Measurements from ENCODE around the gene PRH1. TPM values are rescaled to one million over a fixed set of nuclear protein-coding genes. Genes with fewer than 3 reads are reported as not detected.

Gene PRH1
- total and polyA plus RNA-seq, 8 donors = 1.5 to 77.6 (median 16.9) TPM

DNA sequence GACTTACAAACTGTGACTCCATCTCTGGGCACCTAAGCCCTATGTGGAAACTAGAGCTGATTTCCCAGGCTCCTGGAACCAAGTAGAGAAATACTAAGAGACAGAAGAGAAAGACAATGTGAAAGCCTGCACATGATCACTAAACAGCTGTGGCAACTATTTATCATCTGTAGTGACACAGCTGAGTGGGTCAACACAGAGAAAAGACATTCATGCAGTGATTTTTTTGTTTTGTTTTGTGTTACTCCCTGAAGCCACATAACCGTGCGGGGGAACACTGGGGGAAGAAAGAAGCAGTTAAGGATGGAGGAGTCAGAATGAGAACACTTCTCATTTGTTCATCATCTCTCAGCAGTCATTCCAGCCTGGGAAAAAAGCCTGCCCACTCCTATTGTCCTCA lies 36.3 kb downstream of the PRH1 start:
- H3K4me1 ChIP-seq = no peaks in the 10 kb centered on the region
- no peak overlapping the region for H3K27ac ChIP-seq
- intact Hi-C loops (cut with DNase I; ENCODE audit: low total_unique reads) = no loop called here
- 25 to 52% (median 38%) methylated on average over 2 of the region's 2 CpGs for WGBS, 5 donors
- H3K27me3 ChIP-seq = no peaks in the 10 kb centered on the region
- TF ChIP-seq, protein P1, sequence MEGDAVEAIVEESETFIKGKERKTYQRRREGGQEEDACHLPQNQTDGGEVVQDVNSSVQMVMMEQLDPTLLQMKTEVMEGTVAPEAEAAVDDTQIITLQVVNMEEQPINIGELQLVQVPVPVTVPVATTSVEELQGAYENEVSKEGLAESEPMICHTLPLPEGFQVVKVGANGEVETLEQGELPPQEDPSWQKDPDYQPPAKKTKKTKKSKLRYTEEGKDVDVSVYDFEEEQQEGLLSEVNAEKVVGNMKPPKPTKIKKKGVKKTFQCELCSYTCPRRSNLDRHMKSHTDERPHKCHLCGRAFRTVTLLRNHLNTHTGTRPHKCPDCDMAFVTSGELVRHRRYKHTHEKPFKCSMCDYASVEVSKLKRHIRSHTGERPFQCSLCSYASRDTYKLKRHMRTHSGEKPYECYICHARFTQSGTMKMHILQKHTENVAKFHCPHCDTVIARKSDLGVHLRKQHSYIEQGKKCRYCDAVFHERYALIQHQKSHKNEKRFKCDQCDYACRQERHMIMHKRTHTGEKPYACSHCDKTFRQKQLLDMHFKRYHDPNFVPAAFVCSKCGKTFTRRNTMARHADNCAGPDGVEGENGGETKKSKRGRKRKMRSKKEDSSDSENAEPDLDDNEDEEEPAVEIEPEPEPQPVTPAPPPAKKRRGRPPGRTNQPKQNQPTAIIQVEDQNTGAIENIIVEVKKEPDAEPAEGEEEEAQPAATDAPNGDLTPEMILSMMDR (IDR thresholded peaks at IDR 0.05) = no peak
- no peak for DNase-seq
- no peaks in the 10 kb centered on the region for H3K9me3 ChIP-seq
- no peak overlapping the region for H3K4me3 ChIP-seq
- H3K36me3 ChIP-seq = peaks cover 0 to 16% (median 14%) of the 10 kb centered on the region in 4 donors

- intact Hi-C loops (cut with DNase I; ENCODE audit: low total_unique reads) = no loop called here
- no peak overlapping the region for H3K27ac ChIP-seq
- WGBS, 5 donors = 92 to 100% (median 97%) methylated on average over 2 of the region's 2 CpGs
- no peaks in the 10 kb centered on the region for H3K27me3 ChIP-seq
- H3K4me1 ChIP-seq = no peaks in the 10 kb centered on the region
- no peaks in the 10 kb centered on the region for H3K9me3 ChIP-seq
- DNase-seq = no peak
- TF ChIP-seq EP300 (IDR thresholded peaks at IDR 0.05) (no peak), POLR2AphosphoS5 (IDR thresholded peaks at IDR 0.05) (no peak), POLR2A (IDR thresholded peaks at IDR 0.05) (no peak)
- TF ChIP-seq, protein P1 (IDR thresholded peaks at IDR 0.05) = no peak
- H3K4me3 ChIP-seq = no peak overlapping the region
- H3K36me3 ChIP-seq = peaks cover 0 to 23% (median 14%) of the 10 kb centered on the region in 4 donors
Measured at GRCh38 chr12:10842862-10843261, 41.2 kb downstream of the PRH1 start.

DNA sequence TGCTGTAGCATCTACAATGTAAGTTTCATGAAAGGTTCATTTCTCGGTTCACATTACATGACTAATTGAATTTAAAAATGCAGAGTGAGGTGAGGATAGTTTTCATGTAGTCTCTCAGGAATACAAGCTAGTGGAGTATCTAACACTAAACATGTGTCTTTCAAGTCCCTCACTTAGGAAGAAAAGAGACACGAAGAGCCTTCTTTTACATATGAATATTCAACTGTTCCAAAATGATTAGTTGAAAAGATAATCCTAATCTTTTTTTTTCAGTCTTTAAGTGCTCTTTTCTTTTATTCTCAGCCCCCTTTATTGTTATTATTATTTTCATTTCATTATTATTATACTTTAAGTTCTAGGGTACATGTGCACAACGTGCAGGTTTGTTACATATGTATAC lies 45.6 kb downstream of the PRH1 start:
- no peaks in the 10 kb centered on the region for H3K27me3 ChIP-seq
- TF ChIP-seq, protein P1 (IDR thresholded peaks at IDR 0.05) = no peak
- TF ChIP-seq POLR2A (IDR thresholded peaks at IDR 0.05) (no peak), POLR2AphosphoS5 (IDR thresholded peaks at IDR 0.05) (no peak), EP300 (IDR thresholded peaks at IDR 0.05) (no peak)
- no peak for DNase-seq
- no peaks in the 10 kb centered on the region for H3K4me1 ChIP-seq
- intact Hi-C loops (cut with DNase I; ENCODE audit: low total_unique reads) = no loop called here
- peaks cover 0 to 7% (median 3%) of the 10 kb centered on the region in 4 donors for H3K9me3 ChIP-seq
- WGBS, 5 donors = 85 to 92% (median 88%) methylated on average over 3 of the region's 3 CpGs
- no peak overlapping the region for H3K27ac ChIP-seq
- H3K4me3 ChIP-seq = no peak overlapping the region
- H3K36me3 ChIP-seq = peaks cover 0 to 19% (median 3%) of the 10 kb centered on the region in 4 donors

Small RNAs within 50 kb of the gene (small RNA-seq; reads per million reads assigned to genes)
- 0 to 0.15 (median 0) reads per million in 4 donors for gene PRR4

Other genes starting within 250 kb of the PRH1 start
- gene STYK1, start 210.2 kb downstream of the PRH1 start, total RNA-seq = 10 to 100 TPM in 3 of 5 donors, 1 to 10 TPM in 2; 2.3 to 23.7 (median 12.0) TPM
- gene STYK1, start 210.2 kb downstream of the PRH1 start, polyA plus RNA-seq = 1 to 10 TPM; 2.5 to 4.4 (median 4.3) TPM
- 100 to 1,000 TPM; 159 to 585 (median 324) TPM for gene YBX3, start 160.9 kb downstream of the PRH1 start, total RNA-seq
- 100 to 1,000 TPM; 158 to 302 (median 214) TPM for gene YBX3, start 160.9 kb downstream of the PRH1 start, polyA plus RNA-seq
- not detected for gene TAS2R7, start 81.6 kb downstream of the PRH1 start, total RNA-seq
- gene TAS2R7, start 81.6 kb downstream of the PRH1 start, polyA plus RNA-seq = not detected
- not detected for gene TAS2R8, start 77.0 kb downstream of the PRH1 start, total RNA-seq
- gene TAS2R8, start 77.0 kb downstream of the PRH1 start, polyA plus RNA-seq = not detected
- under 1 TPM in 1 of 5 donors, not detected in 4; 0.73 TPM for gene TAS2R9, start 74.1 kb downstream of the PRH1 start, total RNA-seq
- gene TAS2R9, start 74.1 kb downstream of the PRH1 start, polyA plus RNA-seq = not detected
- gene TAS2R10, start 57.9 kb downstream of the PRH1 start, total RNA-seq = 1 to 10 TPM in 2 of 5 donors, not detected in 3; 1.0 to 3.5 TPM
- gene TAS2R10, start 57.9 kb downstream of the PRH1 start, polyA plus RNA-seq = not detected
- 100 to 1,000 TPM in 1 of 5 donors, 1 to 10 TPM in 1, under 1 TPM in 1, not detected in 2; 0.87 to 334 (median 3.5) TPM for gene PRR4, start 34.8 kb downstream of the PRH1 start, total RNA-seq
- gene PRR4, start 34.8 kb downstream of the PRH1 start, polyA plus RNA-seq = 1 to 10 TPM; 2.1 to 6.5 (median 2.6) TPM
- 10 to 100 TPM in 1 of 5 donors, 1 to 10 TPM in 3, under 1 TPM in 1; 0.58 to 13.0 (median 3.0) TPM for gene TAS2R13, start 25.3 kb upstream of the PRH1 start, total RNA-seq
- gene TAS2R13, start 25.3 kb upstream of the PRH1 start, polyA plus RNA-seq = not detected
- not detected for gene PRH2, start 45.0 kb upstream of the PRH1 start, total RNA-seq
- gene PRH2, start 45.0 kb upstream of the PRH1 start, polyA plus RNA-seq = under 1 TPM in 1 of 3 donors, not detected in 2; 0.45 TPM
- gene TAS2R14, start 55.0 kb upstream of the PRH1 start, total RNA-seq = 10 to 100 TPM in 1 of 5 donors, 1 to 10 TPM in 2, not detected in 2; 1.7 to 17.3 (median 1.8) TPM
- gene TAS2R14, start 55.0 kb upstream of the PRH1 start, polyA plus RNA-seq = 1 to 10 TPM in 1 of 3 donors, under 1 TPM in 2; 0.19 to 2.1 (median 0.31) TPM
- gene TAS2R50, start 102.7 kb upstream of the PRH1 start, total RNA-seq = 1 to 10 TPM in 2 of 5 donors, not detected in 3; 2.9 to 7.7 TPM
- gene TAS2R50, start 102.7 kb upstream of the PRH1 start, polyA plus RNA-seq = not detected
- gene TAS2R20, start 114.0 kb upstream of the PRH1 start, total RNA-seq = 10 to 100 TPM in 2 of 5 donors, 1 to 10 TPM in 1, not detected in 2; 4.9 to 11.6 (median 11.4) TPM
- under 1 TPM in 1 of 3 donors, not detected in 2; 0.35 TPM for gene TAS2R20, start 114.0 kb upstream of the PRH1 start, polyA plus RNA-seq
- 10 to 100 TPM in 2 of 5 donors, under 1 TPM in 1, not detected in 2; 0.89 to 21.8 (median 12.3) TPM for gene TAS2R19, start 138.4 kb upstream of the PRH1 start, total RNA-seq
- gene TAS2R19, start 138.4 kb upstream of the PRH1 start, polyA plus RNA-seq = under 1 TPM in 1 of 3 donors, not detected in 2; 0.30 TPM
- 10 to 100 TPM in 2 of 5 donors, 1 to 10 TPM in 1, not detected in 2; 7.7 to 27.2 (median 19.6) TPM for gene TAS2R31, start 147.2 kb upstream of the PRH1 start, total RNA-seq
- under 1 TPM in 1 of 3 donors, not detected in 2; 0.33 TPM for gene TAS2R31, start 147.2 kb upstream of the PRH1 start, polyA plus RNA-seq
- 10 to 100 TPM in 1 of 5 donors, 1 to 10 TPM in 2, not detected in 2; 2.2 to 10.5 (median 4.1) TPM for gene TAS2R46, start 178.0 kb upstream of the PRH1 start, total RNA-seq
- gene TAS2R46, start 178.0 kb upstream of the PRH1 start, polyA plus RNA-seq = not detected
- 10 to 100 TPM in 1 of 5 donors, 1 to 10 TPM in 1, under 1 TPM in 1, not detected in 2; 0.87 to 11.9 (median 8.4) TPM for gene TAS2R43, start 208.1 kb upstream of the PRH1 start, total RNA-seq
- not detected for gene TAS2R43, start 208.1 kb upstream of the PRH1 start, polyA plus RNA-seq

Data from stomach (tissue), 9 donors.